Ramos (cell line): ENCODE results near the gene ZNF521.
"Not testable (repeated sequence)": the region's sequence is repeated elsewhere in the genome, so short reads cannot be mapped to it uniquely, and the experiment has no call there.

Experiments used
- in situ Hi-C: fragments of 300-500 bp; cut with MboI; formaldehyde crosslinking; loops from one replicate; pipeline ENCODE4 v1.14.3; 2022; ENCODE audit warnings: low sequenced_read_pairs; ENCODE audit not compliant: unreplicated experiment

ZNF521 gene

GRCh38 chr18:25295624-25296138 is 56.3 kb downstream of the ZNF521 start:
- in situ Hi-C loops, result no loop called here

GRCh38 chr18:25291150-25291549 is 60.8 kb downstream of the ZNF521 start:
- in situ Hi-C loops, result no loop called here

GRCh38 chr18:25289001-25289631 is 62.9 kb downstream of the ZNF521 start:
- in situ Hi-C loops, result no loop called here

GRCh38 chr18:25288340-25288938 is 63.5 kb downstream of the ZNF521 start:
- in situ Hi-C loops, result no loop called here

GRCh38 chr18:25287106-25287505 is 64.9 kb downstream of the ZNF521 start:
- in situ Hi-C loops, result no loop called here

GRCh38 chr18:25284861-25285550 is 67.0 kb downstream of the ZNF521 start:
- in situ Hi-C loops, result no loop called here

GRCh38 chr18:25284281-25284680 is 67.7 kb downstream of the ZNF521 start:
- in situ Hi-C loops, result no loop called here

- in situ Hi-C loops, result no loop called here
Observed at GRCh38 chr18:25283781-25284180, 68.2 kb downstream of the ZNF521 start.

GRCh38 chr18:25282896-25283703 is 68.9 kb downstream of the ZNF521 start:
- in situ Hi-C loops, result no loop called here

GRCh38 chr18:25282282-25282681 is 69.7 kb downstream of the ZNF521 start:
- in situ Hi-C loops, result no loop called here

- in situ Hi-C loops, result no loop called here
Observed at GRCh38 chr18:25281556-25281955, 70.4 kb downstream of the ZNF521 start.

GRCh38 chr18:25279961-25280360 is 72.0 kb downstream of the ZNF521 start:
- in situ Hi-C loops, result no loop called here

- in situ Hi-C loops, result no loop called here
Observed at GRCh38 chr18:25279556-25279955, 72.4 kb downstream of the ZNF521 start.

GRCh38 chr18:25279133-25279532 is 72.8 kb downstream of the ZNF521 start:
- in situ Hi-C loops, result no loop called here

- in situ Hi-C loops, result no loop called here
Observed at GRCh38 chr18:25278394-25278793, 73.6 kb downstream of the ZNF521 start.

GRCh38 chr18:25275412-25276001 is 76.5 kb downstream of the ZNF521 start:
- in situ Hi-C loops, result no loop called here

- in situ Hi-C loops, result no loop called here
Observed at GRCh38 chr18:25274926-25275325, 77.0 kb downstream of the ZNF521 start.

- in situ Hi-C loops, result not testable (repeated sequence)
Observed at GRCh38 chr18:25266931-25267527, 84.9 kb downstream of the ZNF521 start.

GRCh38 chr18:25262920-25263319 is 89.0 kb downstream of the ZNF521 start:
- in situ Hi-C loops, result no loop called here

- in situ Hi-C loops, result no loop called here
Observed at GRCh38 chr18:25261768-25262167, 90.2 kb downstream of the ZNF521 start.
